Measurements from ENCODE around the gene BOLA2.
"Not testable (repeated sequence)": the region's sequence is repeated elsewhere in the genome, so short reads cannot be mapped to it uniquely, and the experiment has no call there.

BOLA2 gene

DNA sequence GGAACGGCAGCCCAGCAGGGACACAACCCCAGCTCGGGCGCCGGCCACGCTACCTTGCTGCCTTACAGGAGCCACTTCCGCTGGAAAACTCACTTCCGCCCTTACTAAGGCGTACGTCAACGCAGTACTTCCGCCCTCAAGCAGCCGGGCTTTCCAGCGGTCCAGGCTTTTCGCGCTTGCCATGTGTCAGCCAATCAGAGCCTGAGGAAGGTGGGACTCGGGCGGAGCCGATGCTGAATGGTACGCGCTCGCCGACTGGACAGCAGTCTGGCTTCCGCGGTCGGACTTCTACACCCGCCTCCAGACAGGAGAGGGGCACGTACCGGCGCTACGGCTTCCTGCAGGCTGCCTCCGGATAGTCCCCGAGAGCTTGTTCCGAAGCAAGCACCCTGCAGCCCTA is at the start of gene BOLA2, which contains the start of gene SLX1B:
BOLA2 (minus strand) TSS at position 83 of the 400 bp plus-strand sequence. CDS start 98 bp downstream, outside the sequence.
SLX1B (plus strand) TSS at position 265 of the 400 bp plus-strand sequence.
- H3K36me3 ChIP-seq (ENCODE audit: insufficient read depth, low read length); H3K9me3 ChIP-seq (ENCODE audit: control insufficient read depth, insufficient read depth, low read length); H3K9ac ChIP-seq (ENCODE audit: low read depth, low read length); H3K4me1 ChIP-seq (ENCODE audit: insufficient read depth, low read length): not testable (repeated sequence)

DNA sequence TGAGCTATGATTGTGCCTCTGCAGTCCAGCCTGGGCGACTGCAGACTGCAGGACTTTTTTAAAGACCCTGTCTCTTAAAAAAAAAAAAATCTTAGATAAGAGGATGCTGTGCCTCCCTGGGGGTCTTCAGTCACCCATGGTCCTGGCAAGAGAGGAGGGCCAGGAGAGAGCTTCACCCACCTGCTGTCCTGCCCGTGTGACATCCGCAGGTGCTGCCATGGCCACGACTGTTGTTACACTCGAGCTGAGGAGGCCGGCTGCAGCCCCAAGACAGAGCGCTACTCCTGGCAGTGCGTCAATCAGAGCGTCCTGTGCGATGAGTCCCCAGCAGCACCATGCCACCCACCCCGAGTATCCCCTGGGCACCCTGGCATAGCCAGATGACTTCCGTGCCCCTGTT is 28.1 kb upstream of the BOLA2 start:
- H3K4me1 ChIP-seq (ENCODE audit: insufficient read depth, low read length); H3K9ac ChIP-seq (ENCODE audit: low read depth, low read length); H3K9me3 ChIP-seq (ENCODE audit: control insufficient read depth, insufficient read depth, low read length); H3K36me3 ChIP-seq (ENCODE audit: insufficient read depth, low read length): not testable (repeated sequence)

DNA sequence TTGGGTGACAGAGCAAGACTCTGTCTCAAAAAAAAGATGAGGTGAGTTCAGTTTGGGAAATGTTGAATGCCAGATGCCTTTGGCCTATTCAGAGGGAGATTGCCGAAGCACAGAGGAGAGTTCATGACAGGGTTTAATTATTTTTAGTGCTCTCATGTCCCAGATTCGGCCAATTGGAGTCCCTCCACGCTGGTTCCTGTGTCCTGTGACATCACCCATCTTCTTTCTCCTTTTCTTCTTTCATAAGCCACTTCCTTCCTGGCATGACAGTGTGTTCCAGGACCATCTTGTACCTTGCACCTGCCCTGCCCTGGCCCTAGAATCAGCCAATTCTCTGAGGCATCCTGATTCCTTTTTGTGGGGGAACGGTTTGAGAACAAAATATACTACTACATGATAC is 17.9 kb upstream of the BOLA2 start:
- not testable (repeated sequence) for H3K36me3 ChIP-seq (ENCODE audit: insufficient read depth, low read length); H3K9ac ChIP-seq (ENCODE audit: low read depth, low read length); H3K4me1 ChIP-seq (ENCODE audit: insufficient read depth, low read length); H3K9me3 ChIP-seq (ENCODE audit: control insufficient read depth, insufficient read depth, low read length)

DNA sequence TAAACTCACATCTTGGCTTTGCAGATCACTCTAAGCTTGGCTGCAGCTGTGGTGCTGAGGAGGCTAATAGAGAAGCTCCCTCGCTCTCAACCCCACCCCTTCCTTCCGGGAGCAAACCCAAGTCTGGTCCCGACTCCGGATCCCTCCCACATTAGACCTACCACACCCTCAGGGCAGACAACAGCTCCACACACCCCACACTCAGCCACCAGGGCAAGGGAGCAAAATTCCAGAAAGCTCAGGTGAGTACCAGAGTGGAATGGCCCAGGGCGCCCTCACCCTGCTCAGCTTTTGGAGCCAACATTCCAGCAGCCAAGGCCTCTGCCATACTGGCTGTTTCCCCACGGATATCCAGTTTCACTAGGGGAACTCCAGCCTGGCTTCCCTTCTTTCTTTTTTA is 15.5 kb upstream of the BOLA2 start:
- H3K4me1 ChIP-seq (ENCODE audit: insufficient read depth, low read length); H3K36me3 ChIP-seq (ENCODE audit: insufficient read depth, low read length); H3K9ac ChIP-seq (ENCODE audit: low read depth, low read length); H3K9me3 ChIP-seq (ENCODE audit: control insufficient read depth, insufficient read depth, low read length): not testable (repeated sequence)

DNA sequence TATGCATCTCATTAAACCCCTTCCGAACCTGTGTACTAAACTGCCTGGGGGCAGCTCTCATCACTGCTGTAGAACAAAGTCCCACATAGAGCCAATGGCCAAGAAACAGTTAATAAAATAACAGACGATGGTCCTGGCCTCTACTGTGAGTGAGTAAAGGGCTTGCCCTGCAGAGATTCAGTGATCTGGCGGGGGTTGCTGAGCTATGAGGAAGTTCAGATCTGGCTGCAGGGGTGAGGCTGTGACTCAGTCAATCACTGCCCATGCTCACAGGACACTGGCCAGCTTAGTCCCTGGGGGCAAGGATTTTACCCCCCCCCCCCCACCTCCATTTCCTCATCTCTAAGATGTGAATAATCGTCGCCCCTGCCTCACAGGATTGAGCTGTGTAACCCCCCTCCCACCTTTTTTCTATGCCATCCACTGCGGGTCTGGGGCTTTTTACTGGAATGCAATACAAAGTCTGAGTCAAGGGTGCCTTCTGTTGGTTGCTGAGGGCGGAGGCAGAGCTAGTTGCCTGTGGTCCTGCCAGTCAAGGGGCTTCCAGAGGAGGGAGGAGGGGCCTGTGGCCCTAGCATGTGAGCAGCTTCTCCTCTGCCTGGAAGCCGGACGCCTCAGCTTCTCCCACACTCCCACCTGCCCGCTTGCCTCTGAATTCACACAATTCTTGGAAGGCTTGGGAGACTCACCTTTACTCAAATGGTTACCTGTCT is 13.7 kb upstream of the BOLA2 start:
- not testable (repeated sequence) for H3K4me1 ChIP-seq (ENCODE audit: insufficient read depth, low read length); H3K36me3 ChIP-seq (ENCODE audit: insufficient read depth, low read length); H3K9me3 ChIP-seq (ENCODE audit: control insufficient read depth, insufficient read depth, low read length)

DNA sequence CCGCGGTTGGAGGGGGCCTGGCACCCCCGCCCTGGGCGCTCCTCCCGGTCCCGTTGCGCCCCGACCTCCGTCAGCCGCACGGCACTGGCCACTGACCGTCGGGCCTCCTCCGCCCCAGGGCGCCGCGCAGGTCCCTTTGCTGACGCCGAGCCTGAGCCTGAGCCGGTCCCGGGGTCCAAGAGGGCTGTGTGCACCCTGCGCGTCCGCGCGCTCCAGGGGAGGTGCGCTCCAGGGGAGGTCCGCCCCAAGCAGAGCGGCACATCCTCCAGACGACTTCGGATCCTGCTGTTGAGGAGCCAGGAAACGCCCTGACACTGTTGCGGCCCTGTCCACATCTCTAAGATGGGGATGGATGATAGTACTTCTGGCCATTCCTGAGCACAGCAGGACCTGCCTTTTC is 12.8 kb upstream of the BOLA2 start:
- H3K9ac ChIP-seq (ENCODE audit: low read depth, low read length); H3K9me3 ChIP-seq (ENCODE audit: control insufficient read depth, insufficient read depth, low read length); H3K36me3 ChIP-seq (ENCODE audit: insufficient read depth, low read length); H3K4me1 ChIP-seq (ENCODE audit: insufficient read depth, low read length): not testable (repeated sequence)

More for the DNA sequence above, 13.7 kb upstream of the BOLA2 start:
- H3K9ac ChIP-seq (ENCODE audit: low read depth, low read length) = not testable (repeated sequence)

DNA sequence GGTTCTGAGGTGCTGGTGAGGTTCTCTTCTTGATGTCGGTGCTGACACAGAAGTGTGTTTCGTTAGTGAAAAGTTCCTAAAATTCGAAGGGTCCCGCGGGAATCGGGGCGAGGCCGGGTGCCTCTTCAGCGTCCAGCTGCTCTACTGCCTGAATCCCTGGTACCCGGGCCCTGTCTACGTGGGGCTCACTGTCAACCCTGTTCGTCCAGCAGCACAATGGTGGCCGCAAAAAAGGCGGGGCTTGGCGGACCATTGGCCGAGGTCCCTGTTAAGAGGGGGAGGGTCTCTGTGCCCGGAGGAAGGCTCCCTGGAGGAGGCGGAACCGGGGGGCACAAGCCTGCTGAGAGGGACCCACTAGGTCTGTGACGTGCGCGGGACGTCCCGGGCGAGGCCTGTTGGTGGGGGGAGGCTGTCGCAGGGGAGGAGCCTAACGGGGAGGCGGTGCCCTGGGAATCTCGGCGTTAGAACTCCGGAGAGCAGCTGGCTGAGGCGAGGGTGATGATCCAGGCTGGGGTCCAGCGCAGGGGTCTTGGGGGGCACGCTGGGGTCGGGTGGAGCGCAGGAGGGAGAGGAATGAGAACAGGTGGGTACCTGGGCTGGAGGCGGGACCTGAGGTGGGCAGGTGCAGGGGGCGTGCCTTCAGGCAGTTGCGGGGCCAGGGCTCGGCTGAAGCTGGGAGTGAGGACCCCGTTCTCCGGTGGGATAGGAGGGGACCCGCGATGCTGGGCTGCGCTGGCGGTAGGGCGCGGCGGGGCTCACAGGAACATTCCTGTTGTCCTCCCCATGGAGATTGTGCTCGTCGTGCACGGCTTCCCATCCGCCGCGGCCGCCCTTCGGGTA is 12.1 kb upstream of the BOLA2 start:
- not testable (repeated sequence) for H3K4me1 ChIP-seq (ENCODE audit: insufficient read depth, low read length); H3K9me3 ChIP-seq (ENCODE audit: control insufficient read depth, insufficient read depth, low read length); H3K9ac ChIP-seq (ENCODE audit: low read depth, low read length); H3K36me3 ChIP-seq (ENCODE audit: insufficient read depth, low read length)

DNA sequence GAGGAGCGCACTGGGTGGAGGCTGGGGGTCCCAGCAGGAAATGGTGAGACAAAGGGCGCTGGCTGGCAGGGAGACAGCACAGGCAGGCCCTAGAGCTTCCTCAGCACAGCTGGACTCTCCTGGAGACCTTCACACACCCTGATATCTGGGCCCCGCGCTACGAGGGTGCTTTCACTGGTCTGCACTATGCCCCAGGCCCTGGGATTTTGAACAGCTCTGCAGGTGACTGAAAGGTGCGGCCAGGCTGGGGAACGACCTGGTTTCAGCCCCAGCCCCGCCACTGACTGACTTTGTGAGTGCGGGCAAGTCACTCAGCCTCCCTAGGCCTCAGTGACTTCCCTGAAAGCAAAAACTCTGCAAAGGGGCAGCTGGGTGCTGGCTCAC is 6.5 kb upstream of the BOLA2 start:
- not testable (repeated sequence) for H3K36me3 ChIP-seq (ENCODE audit: insufficient read depth, low read length); H3K9me3 ChIP-seq (ENCODE audit: control insufficient read depth, insufficient read depth, low read length); H3K9ac ChIP-seq (ENCODE audit: low read depth, low read length); H3K4me1 ChIP-seq (ENCODE audit: insufficient read depth, low read length)

DNA sequence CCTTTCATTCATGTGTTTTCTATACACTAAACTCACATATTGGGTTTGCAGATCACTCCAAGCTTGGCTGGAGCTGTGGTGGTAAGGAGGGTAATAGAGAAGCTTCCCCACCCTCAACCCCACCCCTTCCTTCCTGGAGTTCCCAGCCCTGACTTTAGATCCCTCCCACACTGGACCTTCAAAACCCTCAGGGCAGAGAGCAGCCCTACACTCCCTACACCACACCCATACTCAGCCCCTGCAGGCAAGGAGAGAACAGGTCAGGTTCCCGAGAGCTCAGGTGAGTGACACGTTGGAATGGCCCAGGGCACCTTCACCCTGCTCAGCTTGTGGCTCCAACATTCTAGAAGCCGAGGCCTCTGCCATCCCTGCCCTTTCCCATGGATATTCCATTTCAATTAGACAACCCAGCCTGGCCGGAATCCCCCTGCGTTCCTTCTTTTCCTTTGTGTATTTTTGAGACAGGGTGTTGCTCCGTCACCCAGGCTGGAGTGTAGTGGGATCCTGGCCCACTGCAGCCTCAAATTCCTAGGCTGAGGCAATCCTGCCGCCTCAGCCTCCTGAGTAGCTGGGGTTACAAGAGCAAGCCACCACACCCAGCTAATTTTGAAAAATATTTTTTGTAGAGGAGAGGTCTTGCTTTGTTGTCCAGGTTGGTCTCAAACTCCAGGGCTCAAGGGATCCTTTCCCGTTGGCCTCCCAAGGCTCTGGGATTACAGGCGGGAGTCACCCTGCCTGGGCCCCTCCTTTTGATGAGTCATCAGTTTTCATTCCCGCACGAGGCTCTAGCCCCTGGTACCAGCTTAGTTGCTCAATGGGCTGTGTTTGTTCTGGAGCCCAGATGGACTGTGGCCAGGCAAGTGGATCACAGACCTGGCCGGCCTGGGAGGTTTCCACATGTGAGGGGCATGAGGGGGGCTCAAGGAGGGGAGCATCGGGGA is 5.8 kb upstream of the BOLA2 start, which contains the start of gene SULT1A4:
SULT1A4 (plus strand) TSS at position 208 of the 941 bp plus-strand sequence. CDS start 1,473 bp downstream, outside the sequence.
- not testable (repeated sequence) for H3K9ac ChIP-seq (ENCODE audit: low read depth, low read length); H3K4me1 ChIP-seq (ENCODE audit: insufficient read depth, low read length); H3K9me3 ChIP-seq (ENCODE audit: control insufficient read depth, insufficient read depth, low read length); H3K36me3 ChIP-seq (ENCODE audit: insufficient read depth, low read length)

DNA sequence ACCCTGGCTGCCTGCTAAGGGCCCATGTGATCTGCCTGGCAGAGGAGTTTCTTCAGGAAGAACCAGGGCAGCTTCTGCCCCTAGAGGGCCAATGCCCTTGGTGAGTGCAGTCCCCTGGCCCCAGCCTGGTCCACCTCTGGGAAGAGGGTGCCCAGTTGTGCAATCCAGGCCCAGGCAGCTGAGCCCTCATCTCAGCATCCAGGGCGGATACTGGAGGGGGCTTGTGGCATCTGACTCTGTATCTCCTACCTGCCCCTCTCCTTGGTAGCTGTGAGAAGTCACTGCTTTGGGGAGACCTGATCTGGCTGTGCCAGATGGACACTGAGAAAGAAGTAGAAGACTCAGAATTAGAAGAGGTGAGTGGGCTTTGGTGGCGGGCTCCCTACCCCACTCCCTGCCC is 3.5 kb upstream of the BOLA2 start:
- not testable (repeated sequence) for H3K9me3 ChIP-seq (ENCODE audit: control insufficient read depth, insufficient read depth, low read length); H3K9ac ChIP-seq (ENCODE audit: low read depth, low read length); H3K36me3 ChIP-seq (ENCODE audit: insufficient read depth, low read length); H3K4me1 ChIP-seq (ENCODE audit: insufficient read depth, low read length)

DNA sequence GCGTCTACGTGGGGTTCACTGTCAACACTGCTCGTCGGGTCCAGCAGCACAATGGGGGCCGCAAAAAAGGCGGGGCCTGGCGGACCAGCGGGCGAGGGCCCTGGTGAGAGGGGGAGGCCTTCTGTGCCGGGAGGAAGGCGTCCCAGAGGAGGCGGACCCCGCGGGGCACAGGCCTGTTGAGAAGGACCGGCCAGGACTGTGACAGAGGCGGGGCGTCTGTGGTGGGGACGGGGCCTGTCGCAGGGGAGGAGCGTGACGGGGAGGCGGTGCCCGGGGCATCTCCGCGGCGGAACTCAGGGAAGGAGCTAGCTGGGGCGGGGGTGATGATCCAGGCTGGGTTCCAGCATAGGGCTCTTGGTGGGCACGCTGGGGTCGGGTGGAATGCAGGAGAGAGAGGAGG is 677 bp upstream of the BOLA2 start:
- H3K4me1 ChIP-seq (ENCODE audit: insufficient read depth, low read length) = not testable (repeated sequence)

DNA sequence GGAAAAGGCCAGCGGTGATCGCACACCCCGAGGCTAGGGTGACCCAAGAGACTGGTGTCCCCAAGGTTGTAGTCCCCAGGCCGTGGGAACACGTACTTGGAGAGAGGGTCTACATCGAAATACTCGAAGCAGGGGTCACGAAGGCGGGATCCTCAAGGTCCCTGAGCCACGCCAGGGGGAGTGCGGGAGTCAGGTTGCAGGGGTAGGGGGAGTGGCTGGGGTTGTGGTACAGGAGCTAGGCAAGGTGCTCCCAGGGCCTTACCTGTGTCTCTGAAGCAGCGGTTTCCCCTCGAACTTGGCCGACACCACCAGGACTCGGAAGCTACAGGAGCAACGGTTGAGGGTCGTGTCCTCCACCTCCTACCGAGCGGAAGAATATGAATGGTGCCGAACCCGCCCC is 397 bp downstream of the BOLA2 start:
- H3K9me3 ChIP-seq (ENCODE audit: control insufficient read depth, insufficient read depth, low read length); H3K4me1 ChIP-seq (ENCODE audit: insufficient read depth, low read length); H3K9ac ChIP-seq (ENCODE audit: low read depth, low read length); H3K36me3 ChIP-seq (ENCODE audit: insufficient read depth, low read length): not testable (repeated sequence)

More for the DNA sequence above, 677 bp upstream of the BOLA2 start:
- H3K36me3 ChIP-seq (ENCODE audit: insufficient read depth, low read length); H3K9me3 ChIP-seq (ENCODE audit: control insufficient read depth, insufficient read depth, low read length); H3K9ac ChIP-seq (ENCODE audit: low read depth, low read length): not testable (repeated sequence)

DNA sequence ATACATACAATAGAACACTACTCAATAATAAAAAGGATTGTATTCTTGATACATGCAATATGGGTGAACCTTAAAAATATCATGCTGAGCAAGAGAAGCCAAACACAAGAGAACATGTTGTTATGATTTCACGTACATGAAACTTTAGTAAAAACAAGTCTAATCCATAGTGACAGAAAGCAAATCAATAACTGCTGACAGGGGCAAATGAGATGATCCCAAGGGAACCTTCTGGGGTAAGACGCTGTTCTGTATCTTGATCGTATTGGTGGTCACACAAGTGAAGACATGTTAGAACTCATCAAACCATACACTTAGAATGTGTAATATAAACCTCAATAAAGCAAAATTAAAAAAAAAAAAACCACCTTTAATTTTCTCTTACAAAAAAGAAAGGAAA is 28.8 kb downstream of the BOLA2 start:
- not testable (repeated sequence) for H3K9ac ChIP-seq (ENCODE audit: low read depth, low read length); H3K9me3 ChIP-seq (ENCODE audit: control insufficient read depth, insufficient read depth, low read length); H3K36me3 ChIP-seq (ENCODE audit: insufficient read depth, low read length); H3K4me1 ChIP-seq (ENCODE audit: insufficient read depth, low read length)

DNA sequence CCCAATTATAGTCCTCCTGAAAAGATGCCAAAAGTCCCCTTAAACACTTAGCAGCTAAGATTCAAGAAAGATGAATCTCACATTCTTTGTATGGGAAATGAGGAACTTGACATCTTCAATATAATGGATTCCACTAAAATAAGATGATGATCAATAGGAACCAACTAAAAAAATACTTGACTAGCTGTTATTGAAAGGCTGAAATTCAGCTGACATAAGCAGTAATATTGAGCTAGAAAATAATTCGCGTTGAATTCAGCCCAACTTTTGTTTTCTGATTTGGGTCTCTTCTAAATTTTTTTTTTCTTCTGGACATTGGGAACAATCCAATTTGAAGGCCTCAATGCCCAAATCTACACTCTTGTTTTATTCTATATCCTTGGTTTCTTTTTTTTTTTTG is 30.6 kb downstream of the BOLA2 start:
- H3K36me3 ChIP-seq (ENCODE audit: insufficient read depth, low read length); H3K9ac ChIP-seq (ENCODE audit: low read depth, low read length); H3K9me3 ChIP-seq (ENCODE audit: control insufficient read depth, insufficient read depth, low read length); H3K4me1 ChIP-seq (ENCODE audit: insufficient read depth, low read length): not testable (repeated sequence)
